Fibroblast of the aortic adventitia (primary cell): Measurements from ENCODE around the gene BEST4. TPM values are rescaled to one million over a fixed set of nuclear protein-coding genes. Genes with fewer than 3 reads are reported as not detected.

Experiments used
- DNase-seq: peaks from one replicate; pipeline ENCODE4 v3.0.0-alpha.2; 2010; ENCODE audit warnings: low read depth
- H3K4me3 ChIP-seq: 2 replicates; pipeline ENCODE4 v1.5.1; 2011; ENCODE audit warnings: low read depth, mild to moderate bottlenecking, control low read depth, low read length, moderate library complexity
- total RNA-seq: library from RNA; depleted of rRNA; stranded (reverse); fragments of >200 nt; gene quantifications from 2 replicates; pipeline ENCODE4 v1.2.3, GENCODE V29; 2012; ENCODE audit warnings: low replicate concordance
- TF ChIP-seq, protein P1 (sequence below): IDR thresholded peaks from 2 replicates; pipeline ENCODE4 v1.5.1; 2011; ENCODE audit warnings: mild to moderate bottlenecking, low read length, control low read depth, inconsistent platforms; ENCODE audit not compliant: insufficient read depth

The BEST4 gene
- total RNA-seq, 1 donor = 0.09 TPM

DNA sequence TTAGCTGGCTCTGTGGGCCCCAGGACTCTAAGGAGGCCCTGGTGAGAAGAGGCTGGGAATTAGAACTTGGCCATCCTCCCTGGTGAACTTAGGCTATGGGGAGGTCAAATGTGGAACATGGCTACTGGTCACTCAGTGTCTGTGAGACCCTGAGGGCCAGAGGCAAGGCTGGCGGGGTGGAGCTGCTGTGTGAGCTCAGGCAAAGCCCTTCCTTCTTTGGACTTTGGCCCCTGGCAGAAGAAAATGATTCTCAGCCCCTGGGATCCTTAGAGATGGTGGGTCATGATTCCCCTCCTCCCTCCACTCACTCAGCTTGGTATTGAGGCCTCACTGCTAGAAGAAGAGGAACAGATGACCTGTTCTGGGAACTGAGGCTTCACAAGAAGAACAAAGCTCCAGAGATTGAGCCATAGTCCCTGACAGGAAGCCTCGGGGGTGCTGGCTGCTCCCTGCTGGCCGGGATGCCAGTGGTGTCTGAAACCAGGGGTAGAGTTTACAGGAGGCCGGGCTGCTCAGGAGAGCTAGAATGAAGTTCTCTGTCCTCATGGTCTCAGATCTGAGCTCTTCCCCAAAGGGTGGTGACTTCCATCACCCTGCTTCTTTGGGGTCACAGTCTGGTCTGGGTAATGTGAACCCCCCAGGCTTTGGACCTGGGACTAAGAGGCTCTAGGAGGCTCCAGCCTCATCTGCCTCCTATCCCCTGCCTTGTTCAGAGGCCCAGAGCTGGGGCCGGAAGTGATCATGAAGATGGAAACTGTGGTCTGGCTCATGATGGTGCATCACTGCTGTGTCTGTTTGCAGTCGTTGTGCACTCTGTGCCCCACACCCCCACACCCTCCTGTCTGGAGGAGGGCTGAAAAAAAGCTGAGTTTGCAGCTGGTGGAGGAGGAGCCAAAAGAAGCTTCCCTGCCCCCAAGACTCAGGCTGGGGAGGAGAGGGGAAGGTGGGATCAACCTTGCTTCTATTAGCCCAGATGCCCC lies 21.3 kb upstream of the BEST4 start:
- peak overlapping the region; percentile 72 for H3K4me3 ChIP-seq
- peak; percentile 70 for DNase-seq
- TF ChIP-seq, protein P1, sequence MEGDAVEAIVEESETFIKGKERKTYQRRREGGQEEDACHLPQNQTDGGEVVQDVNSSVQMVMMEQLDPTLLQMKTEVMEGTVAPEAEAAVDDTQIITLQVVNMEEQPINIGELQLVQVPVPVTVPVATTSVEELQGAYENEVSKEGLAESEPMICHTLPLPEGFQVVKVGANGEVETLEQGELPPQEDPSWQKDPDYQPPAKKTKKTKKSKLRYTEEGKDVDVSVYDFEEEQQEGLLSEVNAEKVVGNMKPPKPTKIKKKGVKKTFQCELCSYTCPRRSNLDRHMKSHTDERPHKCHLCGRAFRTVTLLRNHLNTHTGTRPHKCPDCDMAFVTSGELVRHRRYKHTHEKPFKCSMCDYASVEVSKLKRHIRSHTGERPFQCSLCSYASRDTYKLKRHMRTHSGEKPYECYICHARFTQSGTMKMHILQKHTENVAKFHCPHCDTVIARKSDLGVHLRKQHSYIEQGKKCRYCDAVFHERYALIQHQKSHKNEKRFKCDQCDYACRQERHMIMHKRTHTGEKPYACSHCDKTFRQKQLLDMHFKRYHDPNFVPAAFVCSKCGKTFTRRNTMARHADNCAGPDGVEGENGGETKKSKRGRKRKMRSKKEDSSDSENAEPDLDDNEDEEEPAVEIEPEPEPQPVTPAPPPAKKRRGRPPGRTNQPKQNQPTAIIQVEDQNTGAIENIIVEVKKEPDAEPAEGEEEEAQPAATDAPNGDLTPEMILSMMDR = no peak

GRCh38 chr1:44808063-44808937 lies 20.3 kb upstream of the BEST4 start, which contains the start of gene BTBD19:
Gene BTBD19 (plus strand): TSS chr1:44808523. CDS start chr1:44808821, 298 bp downstream.
- DNase-seq = peak; percentile 94
- TF ChIP-seq, protein P1 = no peak
- H3K4me3 ChIP-seq = peak within 1 kb of the TSS; percentile 72

- DNase-seq = peak; percentile 100
- peak overlapping the region; percentile 56 for H3K4me3 ChIP-seq
- TF ChIP-seq, protein P1 = no peak
These were observed 19.5 kb upstream of the BEST4 start for GRCh38 chr1:44807364-44808062.

- TF ChIP-seq, protein P1 = no peak
- DNase-seq = no peak
These were observed 18.9 kb upstream of the BEST4 start, which contains the start of gene DYNLT4 for GRCh38 chr1:44806704-44807363. Gene DYNLT4 (minus strand): TSS chr1:44807351. CDS start chr1:44806668, 683 bp downstream.

DNA sequence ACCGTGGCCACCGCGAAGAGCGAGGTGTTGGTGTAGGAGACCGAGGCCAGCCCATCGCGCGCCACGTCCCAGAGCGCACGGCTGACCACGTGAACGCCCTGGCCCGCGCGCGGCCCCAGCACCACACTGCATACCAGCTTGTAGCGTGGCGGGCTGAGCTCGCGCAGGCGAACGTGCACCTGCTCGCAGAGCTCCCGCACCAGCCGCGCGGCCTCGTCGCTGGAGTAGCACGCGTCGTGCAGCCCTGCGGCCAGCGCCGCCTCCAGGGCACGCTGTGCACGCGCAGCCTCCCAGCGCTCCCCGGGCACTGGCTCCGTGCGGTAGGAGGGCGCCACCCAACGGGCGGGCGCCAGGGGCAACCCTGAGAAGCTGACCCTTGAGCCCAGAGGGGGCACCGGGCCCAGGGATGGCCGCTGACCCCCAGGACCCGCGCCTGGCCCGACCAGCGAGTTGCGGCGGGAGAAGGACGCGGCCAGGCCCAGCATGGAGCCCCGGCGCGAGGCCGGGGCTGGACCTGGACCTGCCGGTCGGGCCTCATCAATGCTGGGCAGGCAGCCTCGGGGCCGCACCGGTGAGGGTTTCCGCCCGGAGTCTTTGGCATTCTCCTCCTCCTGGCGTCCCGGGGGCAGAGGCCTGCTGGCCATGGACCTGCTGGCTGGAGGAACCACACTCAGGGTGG lies 18.2 kb upstream of the BEST4 start:
- TF ChIP-seq, protein P1 = no peak

More at GRCh38 chr1:44806704-44807363, 18.9 kb upstream of the BEST4 start, which contains the start of gene DYNLT4:
- peak within 1 kb of the TSS; percentile 56 for H3K4me3 ChIP-seq

More for the DNA sequence above, 18.2 kb upstream of the BEST4 start:
- no peak for DNase-seq
- peak overlapping the region; percentile 35 for H3K4me3 ChIP-seq
